Suprapubic skin (tissue), 4 donors: ENCODE results near the gene NELL1. TPM values are rescaled to one million over a fixed set of nuclear protein-coding genes. Genes with fewer than 3 reads are reported as not detected.

Experiments
- DNase-seq, 2 donors: peaks; one replicate each; pipeline ENCODE4 v3.0.0-alpha.2; 2019; ENCODE audit warnings: low spot score in 2 of 2
- H3K27ac ChIP-seq: fragments of 200-600 bp; sonication (generic); one replicate; pipeline ENCODE4 v1.5.1; 2019
- H3K27me3 ChIP-seq: fragments of 200-600 bp; sonication (generic); one replicate; pipeline ENCODE4 v1.5.1; 2019
- H3K36me3 ChIP-seq: fragments of 200-600 bp; sonication (generic); one replicate; pipeline ENCODE4 v1.5.1; 2019
- H3K4me1 ChIP-seq: fragments of 200-600 bp; sonication (generic); one replicate; pipeline ENCODE4 v1.5.1; 2019
- H3K4me3 ChIP-seq: fragments of 200-600 bp; sonication (generic); one replicate; pipeline ENCODE4 v1.5.1; 2019; ENCODE audit warnings: mild to moderate bottlenecking
- H3K9me3 ChIP-seq: fragments of 200-600 bp; sonication (generic); one replicate; pipeline ENCODE4 v1.5.1; 2019
- EP300 ChIP-seq: sonication (generic); formaldehyde crosslinking; IDR thresholded peaks from one replicate; pipeline ENCODE4 v1.6.1; 2017; ENCODE audit warnings: antibody characterized with exemption
- POLR2A ChIP-seq, 2 donors: fragments of 450-650 bp; IDR thresholded peaks; one replicate each; pipeline ENCODE4 v1.6.1; 2017; ENCODE audit warnings: antibody characterized with exemption in 2 of 2, mild to moderate bottlenecking in 2 of 2, moderate library complexity in 2 of 2
- POLR2AphosphoS5 ChIP-seq, 3 donors: sonication (generic); formaldehyde crosslinking; IDR thresholded peaks; one replicate each; pipeline ENCODE4 v1.6.1; 2017; ENCODE audit warnings: antibody characterized with exemption in 3 of 3
- WGBS: methylation state at CpG from one replicate; pipeline ENCODE4 v1.1.5; 2018; 5-methylcytosine and 5-hydroxymethylcytosine counted together
- total RNA-seq, 4 donors: library from RNA; depleted of rRNA; stranded (reverse); fragments of >200 nt; gene quantifications; one replicate each; pipeline ENCODE4 v1.1.0, GENCODE V29; 2016
- TF ChIP-seq, protein P1 (sequence below), 2 donors: fragments of 200-600 bp in 1 of 2; fragments of 450-650 bp in 1 of 2; sonication (generic) in 1 of 2; IDR thresholded peaks; one replicate each; pipeline ENCODE4 v1.5.1; 2016 to 2019; ENCODE audit warnings: antibody characterized with exemption in 2 of 2, mild to moderate bottlenecking in 1 of 2, moderate library complexity in 1 of 2

Gene NELL1
- total RNA-seq, 4 donors from 2014 or later = 0.18 to 3.9 TPM; not detected in 2

DNA sequence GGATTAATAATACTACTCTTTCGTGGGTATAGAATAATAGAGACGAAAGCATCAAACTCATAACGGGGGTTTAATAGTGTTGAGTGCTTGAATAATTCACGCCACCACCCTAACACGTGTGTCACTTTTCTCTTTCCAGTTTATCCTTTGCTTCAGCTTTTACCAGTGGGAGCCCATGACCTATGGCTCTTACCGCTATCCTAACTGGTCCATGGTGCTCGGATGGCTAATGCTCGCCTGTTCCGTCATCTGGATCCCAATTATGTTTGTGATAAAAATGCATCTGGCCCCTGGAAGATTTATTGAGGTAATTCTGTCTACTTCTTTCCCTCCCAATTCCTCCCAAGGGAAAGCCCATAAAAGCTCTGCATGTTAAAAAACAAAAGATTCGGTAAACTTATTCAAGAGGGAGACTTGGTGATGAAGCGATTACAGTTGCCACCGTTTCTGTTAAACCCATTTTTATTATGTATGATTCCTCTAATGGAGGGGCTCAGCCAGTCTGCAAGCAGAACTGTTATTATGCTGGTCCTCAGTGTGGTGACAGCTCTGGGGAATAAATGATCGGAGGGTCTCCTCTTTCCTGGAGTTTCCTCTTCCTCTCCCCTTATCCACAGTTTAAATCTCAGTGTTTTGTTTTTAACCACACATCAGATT lies 17.1 kb upstream of the NELL1 start:
- Histone ChIP-seq H3K9me3 (no peaks in the 10 kb centered on the region), H3K4me1 (no peaks in the 10 kb centered on the region), H3K36me3 (no peaks in the 10 kb centered on the region), H3K4me3 (no peak overlapping the region), H3K27me3 (peaks cover 2% of the 10 kb centered on the region), H3K27ac (no peak overlapping the region)
- no peak for TF ChIP-seq POLR2AphosphoS5 (IDR thresholded peaks at IDR 0.05)
- DNase-seq = no peak
- 75% methylated on average over 13 of the region's 13 CpGs for WGBS

DNA sequence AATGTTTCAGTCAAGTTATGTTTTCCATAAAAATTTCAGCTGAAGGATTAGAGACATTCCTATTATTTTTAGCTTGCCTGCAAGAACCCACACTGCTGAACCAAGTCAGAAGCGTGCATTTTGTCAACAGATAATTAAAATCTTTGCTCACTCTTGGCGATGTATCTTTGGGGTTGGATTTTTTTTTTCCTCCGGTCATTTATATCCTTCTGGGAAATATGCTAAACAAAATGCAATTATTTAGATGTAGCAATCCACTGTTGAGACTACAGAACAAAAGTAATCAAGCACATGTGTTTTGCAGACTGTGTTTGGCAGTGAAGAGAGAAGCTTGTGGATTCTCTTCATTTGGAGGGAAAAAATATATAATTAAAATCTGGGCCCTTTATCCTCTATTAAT lies 15.3 kb upstream of the NELL1 start:
- Histone ChIP-seq H3K9me3 (no peaks in the 10 kb centered on the region), H3K4me3 (no peak overlapping the region), H3K27me3 (peaks cover 2% of the 10 kb centered on the region), H3K4me1 (no peaks in the 10 kb centered on the region), H3K27ac (no peak overlapping the region), H3K36me3 (no peaks in the 10 kb centered on the region)
- WGBS = 61% methylated on average over 3 of the region's 3 CpGs
- DNase-seq = no peak
- TF ChIP-seq, protein P1, sequence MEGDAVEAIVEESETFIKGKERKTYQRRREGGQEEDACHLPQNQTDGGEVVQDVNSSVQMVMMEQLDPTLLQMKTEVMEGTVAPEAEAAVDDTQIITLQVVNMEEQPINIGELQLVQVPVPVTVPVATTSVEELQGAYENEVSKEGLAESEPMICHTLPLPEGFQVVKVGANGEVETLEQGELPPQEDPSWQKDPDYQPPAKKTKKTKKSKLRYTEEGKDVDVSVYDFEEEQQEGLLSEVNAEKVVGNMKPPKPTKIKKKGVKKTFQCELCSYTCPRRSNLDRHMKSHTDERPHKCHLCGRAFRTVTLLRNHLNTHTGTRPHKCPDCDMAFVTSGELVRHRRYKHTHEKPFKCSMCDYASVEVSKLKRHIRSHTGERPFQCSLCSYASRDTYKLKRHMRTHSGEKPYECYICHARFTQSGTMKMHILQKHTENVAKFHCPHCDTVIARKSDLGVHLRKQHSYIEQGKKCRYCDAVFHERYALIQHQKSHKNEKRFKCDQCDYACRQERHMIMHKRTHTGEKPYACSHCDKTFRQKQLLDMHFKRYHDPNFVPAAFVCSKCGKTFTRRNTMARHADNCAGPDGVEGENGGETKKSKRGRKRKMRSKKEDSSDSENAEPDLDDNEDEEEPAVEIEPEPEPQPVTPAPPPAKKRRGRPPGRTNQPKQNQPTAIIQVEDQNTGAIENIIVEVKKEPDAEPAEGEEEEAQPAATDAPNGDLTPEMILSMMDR (IDR thresholded peaks at IDR 0.05) = no peak
- TF ChIP-seq POLR2AphosphoS5 (IDR thresholded peaks at IDR 0.05) (no peak), POLR2A (IDR thresholded peaks at IDR 0.05) (no peak), EP300 (no peak)

DNA sequence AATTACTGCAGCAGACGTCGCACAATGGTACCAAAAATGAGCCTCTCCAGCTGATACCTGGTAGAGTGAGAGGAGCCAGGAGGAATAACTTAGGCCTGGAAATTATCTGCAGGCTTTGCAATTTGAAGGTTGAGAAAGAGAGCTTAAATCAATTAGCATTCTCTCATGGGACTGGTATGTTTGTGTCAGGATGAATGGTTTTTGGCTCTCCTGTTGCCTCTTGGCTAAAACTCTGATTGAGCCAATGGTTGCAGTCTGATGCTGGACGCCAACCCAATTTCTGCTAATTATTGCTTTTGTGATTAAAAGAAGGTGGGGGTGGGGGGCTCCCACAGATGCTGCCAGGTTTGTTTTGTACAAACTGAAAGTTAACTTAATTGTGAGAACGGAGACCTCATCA lies 12.5 kb upstream of the NELL1 start:
- DNase-seq = no peak
- 58% methylated on average over 4 of the region's 4 CpGs for WGBS
- peaks cover 2% of the 10 kb centered on the region for H3K27me3 ChIP-seq
- no peak for TF ChIP-seq EP300
- no peak for TF ChIP-seq POLR2A (IDR thresholded peaks at IDR 0.05)
- TF ChIP-seq POLR2AphosphoS5 (IDR thresholded peaks at IDR 0.05) = no peak
- TF ChIP-seq, protein P1 (IDR thresholded peaks at IDR 0.05) = no peak
- no peaks in the 10 kb centered on the region for H3K4me1 ChIP-seq
- H3K27ac ChIP-seq = no peak overlapping the region
- H3K9me3 ChIP-seq = no peaks in the 10 kb centered on the region
- H3K36me3 ChIP-seq = no peaks in the 10 kb centered on the region
- no peak overlapping the region for H3K4me3 ChIP-seq

DNA sequence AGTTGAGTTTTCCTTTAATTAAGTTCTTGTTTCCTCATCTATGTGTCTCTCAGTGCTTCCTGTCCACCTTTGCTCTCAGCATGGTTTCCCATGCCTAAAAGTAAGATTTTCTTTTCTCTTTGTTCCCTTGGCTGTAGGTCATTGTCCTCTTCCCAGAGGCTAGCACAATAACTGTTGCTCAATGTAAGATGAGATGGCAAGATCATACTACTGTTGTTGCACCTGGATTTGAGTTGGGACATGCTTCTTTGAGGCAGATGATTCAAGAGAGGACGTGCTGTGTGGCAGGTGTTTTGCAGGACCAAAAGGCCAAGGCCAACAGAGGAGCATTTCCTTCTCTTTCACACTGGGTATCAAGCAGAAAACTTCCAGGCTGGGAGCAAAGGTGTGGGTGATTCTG lies 11.3 kb upstream of the NELL1 start:
- Histone ChIP-seq H3K4me3 (no peak overlapping the region), H3K36me3 (no peaks in the 10 kb centered on the region), H3K4me1 (no peaks in the 10 kb centered on the region), H3K9me3 (no peaks in the 10 kb centered on the region), H3K27me3 (peaks cover 2% of the 10 kb centered on the region), H3K27ac (no peak overlapping the region)
- no peak for TF ChIP-seq POLR2A (IDR thresholded peaks at IDR 0.05)
- no peak for TF ChIP-seq POLR2AphosphoS5 (IDR thresholded peaks at IDR 0.05)
- TF ChIP-seq, protein P1 (IDR thresholded peaks at IDR 0.05) = no peak
- TF ChIP-seq EP300 = no peak
- DNase-seq = no peak
- 38% methylated on average over 1 of the region's 1 CpG for WGBS

DNA sequence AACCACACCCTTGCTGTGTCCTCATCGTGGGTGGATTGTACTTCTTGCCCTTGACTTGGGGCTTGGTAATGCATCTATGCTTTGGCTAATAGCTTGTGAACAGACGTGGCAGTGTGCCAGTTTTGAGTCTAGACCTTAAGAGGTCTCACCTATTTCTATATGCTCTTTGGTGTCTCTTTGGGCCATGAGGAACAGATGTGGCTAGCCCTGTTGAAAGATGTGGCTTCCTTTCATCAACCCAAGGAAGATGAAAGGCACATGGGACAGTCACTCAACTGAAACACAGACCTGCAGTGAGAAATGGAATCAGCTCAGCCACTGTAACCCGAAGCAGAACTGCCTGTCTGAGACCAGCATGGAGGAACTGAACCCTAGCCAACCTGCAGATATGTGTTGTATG lies 7.9 kb upstream of the NELL1 start:
- 66% methylated on average over 3 of the region's 3 CpGs for WGBS
- peaks cover 12% of the 10 kb centered on the region for H3K27me3 ChIP-seq

More for the DNA sequence above, 7.9 kb upstream of the NELL1 start:
- TF ChIP-seq EP300 = no peak
- no peak for TF ChIP-seq POLR2AphosphoS5 (IDR thresholded peaks at IDR 0.05)
- TF ChIP-seq, protein P1 (IDR thresholded peaks at IDR 0.05) = no peak
- no peak for TF ChIP-seq POLR2A (IDR thresholded peaks at IDR 0.05)
- no peak overlapping the region for H3K4me3 ChIP-seq
- H3K9me3 ChIP-seq = no peaks in the 10 kb centered on the region
- H3K4me1 ChIP-seq = no peaks in the 10 kb centered on the region
- no peaks in the 10 kb centered on the region for H3K36me3 ChIP-seq
- no peak overlapping the region for H3K27ac ChIP-seq
- DNase-seq = no peak
